Inflammatory macrophage (primary cell): ENCODE data around the gene ARHGDIB.

Source experiments
- DNase-seq, 2 donors: peaks; one replicate each; pipeline ENCODE4 v3.0.0-alpha.2; 2020 to 2022

ARHGDIB gene

GRCh38 chr12:14930299-14930698, 31.1 kb downstream of the ARHGDIB start:
- DNase-seq, result no peak

GRCh38 chr12:14928931-14929330, 32.5 kb downstream of the ARHGDIB start:
- no peak for DNase-seq

DNA sequence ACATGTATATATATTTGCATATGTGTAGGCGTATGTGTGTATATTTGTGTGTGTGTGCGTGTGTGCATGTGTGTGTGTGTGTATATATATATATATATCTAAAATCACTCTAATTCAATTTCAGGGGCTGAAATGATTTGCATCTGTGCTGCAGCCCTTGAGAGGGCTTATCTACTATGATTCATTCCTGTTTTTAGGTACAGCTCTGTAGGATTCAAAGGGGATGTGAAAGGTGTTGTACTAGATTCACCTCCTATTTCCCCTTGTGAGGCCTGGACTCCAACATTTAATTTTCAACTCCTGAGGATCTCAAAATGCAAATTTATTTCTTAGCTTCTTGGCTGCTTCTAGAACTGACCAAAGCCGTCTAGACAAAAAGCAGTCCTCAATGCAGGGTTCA, 34.1 kb downstream of the ARHGDIB start:
- no peak for DNase-seq

DNA sequence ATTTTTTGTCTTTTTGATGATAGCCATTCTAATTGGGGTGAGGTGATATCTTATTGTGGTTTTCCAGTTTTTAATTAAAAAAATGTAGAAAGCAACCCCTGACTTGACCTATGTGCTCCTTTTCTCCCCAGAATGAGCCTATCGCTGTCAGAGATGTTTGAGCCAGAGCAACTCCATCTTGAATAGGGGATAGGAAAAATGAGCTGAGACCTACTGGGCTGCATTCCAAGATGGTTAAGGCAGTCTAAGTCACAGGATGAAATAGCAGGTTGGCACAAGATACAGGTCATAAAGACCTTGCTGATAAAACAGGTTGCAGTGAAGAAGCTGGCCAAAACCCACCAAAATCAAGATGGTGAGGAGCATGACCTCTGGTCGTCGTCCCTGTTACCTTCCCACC, 36.9 kb downstream of the ARHGDIB start:
- DNase-seq, result no peak

GRCh38 chr12:14923944-14924343, 37.5 kb downstream of the ARHGDIB start:
- peak; percentile 6 to 18 for DNase-seq

GRCh38 chr12:14921218-14921617, 40.2 kb downstream of the ARHGDIB start:
- no peak for DNase-seq

GRCh38 chr12:14920475-14921126, 40.8 kb downstream of the ARHGDIB start:
- DNase-seq, result no peak

GRCh38 chr12:14919455-14919854, 41.9 kb downstream of the ARHGDIB start:
- DNase-seq, result no peak

DNA sequence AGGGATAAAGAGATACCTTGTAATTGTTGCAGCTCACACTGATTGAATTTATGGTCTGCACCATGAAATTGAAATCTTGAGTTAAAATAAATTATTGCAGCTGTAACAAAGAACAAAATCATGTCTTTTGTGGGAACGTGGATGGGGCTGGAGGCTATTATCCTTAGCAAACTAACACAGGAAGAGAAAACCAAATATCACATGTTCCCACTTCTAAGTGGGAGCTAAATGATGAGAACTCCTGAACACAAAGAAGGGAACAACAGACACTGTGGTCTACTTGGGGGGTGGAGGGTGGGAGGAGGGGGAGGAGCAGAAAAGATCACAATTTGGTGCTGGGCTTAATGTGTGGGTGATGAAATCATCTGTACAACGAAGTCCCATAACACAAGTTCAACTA, 45.7 kb downstream of the ARHGDIB start:
- no peak for DNase-seq

GRCh38 chr12:14913381-14913781, 48.0 kb downstream of the ARHGDIB start:
- DNase-seq, result no peak

DNA sequence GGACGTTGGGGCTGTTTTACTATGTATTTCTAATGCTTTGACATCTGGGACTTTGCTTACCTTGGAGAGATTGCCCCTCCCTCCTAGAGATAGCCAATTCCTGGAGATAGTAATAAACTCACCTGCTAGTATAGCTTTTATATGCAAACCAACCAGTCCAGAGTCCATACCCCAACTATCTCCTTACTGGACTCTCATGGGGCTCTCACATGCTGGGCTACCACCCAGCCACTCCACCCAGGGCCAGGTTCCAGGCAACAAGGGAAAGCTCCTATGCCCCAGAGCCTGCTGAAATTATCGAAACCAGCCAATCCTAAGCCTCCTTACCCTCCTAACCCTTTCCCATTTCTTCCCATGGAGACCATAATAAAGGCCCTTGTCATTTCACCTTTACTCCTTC, 50.3 kb downstream of the ARHGDIB start:
- no peak for DNase-seq

DNA sequence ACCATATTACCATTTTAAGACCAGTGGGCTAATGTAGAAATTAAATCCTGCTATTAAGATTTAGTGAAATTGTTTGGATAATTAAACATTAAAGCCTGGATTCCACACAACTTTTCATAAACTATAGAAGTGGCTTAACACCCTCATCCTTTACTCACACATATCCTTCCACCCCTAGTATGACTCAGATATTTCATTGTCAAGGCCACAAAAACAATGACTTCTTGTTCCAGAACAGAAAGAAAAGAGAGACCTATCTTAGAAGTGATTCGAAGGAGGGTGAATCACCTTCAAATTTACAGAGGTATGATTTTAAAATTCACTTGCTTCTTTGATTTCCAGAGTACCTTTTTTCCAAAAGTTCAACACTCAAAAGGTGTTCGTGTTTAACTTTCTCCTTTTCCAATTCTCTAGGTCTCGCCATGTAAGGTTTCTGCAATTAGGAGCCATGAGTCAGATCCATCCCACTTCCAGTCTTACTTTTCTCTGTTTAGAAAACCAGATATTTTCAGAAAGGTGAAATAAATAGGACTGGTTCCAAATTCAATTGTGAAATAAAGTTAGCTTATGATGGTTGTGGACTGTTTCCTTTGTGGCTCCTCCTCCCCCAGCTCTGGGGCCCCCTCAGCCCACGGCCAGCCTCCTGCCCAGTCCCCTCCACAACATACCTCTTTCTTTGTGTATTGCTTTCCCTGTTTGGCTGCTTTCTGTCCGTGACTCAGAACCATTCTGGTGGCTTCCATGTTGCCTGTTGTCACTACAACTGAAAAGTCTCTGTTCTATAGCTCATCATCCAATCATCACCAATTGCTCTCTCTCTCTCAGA, 51.1 kb downstream of the ARHGDIB start:
- DNase-seq, result no peak

DNA sequence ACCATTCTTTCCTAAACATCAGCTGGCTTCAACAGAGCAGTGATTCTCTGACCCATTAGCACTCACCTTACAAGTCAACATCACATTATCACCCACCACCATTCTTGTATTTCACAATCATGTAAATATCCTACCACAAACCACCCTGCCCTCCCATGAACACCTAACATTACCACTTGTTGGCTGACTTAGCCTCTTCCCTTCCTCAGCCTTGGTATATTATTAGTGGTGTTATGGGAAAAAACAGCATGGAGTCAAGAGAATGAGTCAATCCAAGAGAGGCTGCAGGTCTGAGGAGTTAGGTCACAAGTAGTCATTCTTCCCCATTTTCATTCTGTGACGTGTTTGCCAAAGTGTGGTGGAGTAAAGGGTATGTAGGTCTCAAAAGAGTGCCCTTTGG, 53.4 kb downstream of the ARHGDIB start:
- no peak for DNase-seq

DNA sequence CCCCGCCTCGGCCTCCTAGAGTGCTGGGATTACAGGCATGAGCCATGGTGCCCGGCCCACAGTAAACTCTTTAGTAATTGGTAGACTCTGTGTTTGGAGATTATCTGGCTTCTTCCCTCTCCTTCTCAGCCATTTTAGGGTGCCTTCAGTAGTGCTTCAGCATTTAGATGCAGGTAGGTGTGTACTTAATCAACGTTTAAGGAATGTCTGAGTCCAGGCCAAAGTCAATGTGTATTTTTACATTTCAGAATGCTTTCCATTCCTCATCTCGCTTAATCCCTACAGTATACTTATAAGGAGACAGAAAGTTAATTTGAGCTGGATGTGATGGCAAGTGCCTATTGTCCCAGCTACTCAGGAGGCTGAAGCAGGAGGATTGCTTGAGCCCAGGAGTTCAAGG, 55.3 kb downstream of the ARHGDIB start:
- no peak for DNase-seq

DNA sequence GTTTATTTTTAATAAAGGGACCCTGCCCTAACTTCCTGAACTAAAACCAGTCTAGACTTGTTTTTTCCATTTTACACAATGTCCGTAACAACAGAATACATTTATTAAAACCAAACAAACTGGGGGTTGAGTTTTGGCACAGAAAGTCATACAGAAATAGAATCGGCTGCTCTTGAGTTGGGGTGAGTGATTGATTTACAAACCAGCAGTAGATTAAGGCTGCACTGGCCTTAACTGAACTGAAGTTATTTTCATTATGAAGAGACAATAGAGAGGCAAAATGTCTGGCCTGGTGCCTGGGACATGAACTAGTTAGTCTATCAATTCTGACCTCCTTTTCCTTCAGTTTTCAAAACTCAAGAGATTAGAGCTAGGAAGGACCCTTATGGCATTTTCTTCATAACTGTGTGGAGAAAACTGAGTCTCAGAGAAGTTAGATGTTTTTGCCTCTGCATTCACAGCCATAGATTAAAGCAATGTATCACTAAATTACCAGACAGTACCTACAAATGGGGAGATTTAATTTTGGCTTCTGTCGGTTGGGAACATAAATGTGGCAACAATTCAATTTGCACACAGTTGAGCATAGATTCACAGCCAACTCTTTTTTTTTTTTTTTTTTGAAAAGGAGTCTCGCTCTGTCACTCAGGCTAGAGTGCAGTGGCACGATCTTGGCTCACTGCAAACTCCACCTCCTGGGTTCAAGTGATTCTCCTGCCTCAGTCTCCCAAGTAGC, 56.0 kb downstream of the ARHGDIB start:
- DNase-seq, result no peak

DNA sequence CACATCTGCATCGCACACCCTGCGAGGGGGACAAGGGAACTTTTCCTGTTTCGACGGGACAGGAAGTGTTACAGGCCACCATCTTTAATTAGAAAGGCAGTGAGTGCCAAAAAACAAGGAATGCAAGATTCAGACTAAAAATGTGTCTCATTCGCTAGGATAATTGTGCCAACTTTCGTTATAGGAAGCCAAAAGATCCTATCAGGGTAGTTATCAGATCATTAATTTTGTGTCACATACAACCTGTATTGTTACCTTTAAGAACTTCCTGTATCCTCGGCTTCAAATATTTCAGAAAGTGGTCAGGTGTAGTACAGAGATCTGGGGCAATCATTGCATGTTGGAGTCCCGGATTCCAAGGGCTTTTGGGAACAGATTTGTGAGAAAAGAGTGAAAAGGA, 56.5 kb downstream of the ARHGDIB start:
- DNase-seq, result no peak

GRCh38 chr12:14903386-14904098, 57.9 kb downstream of the ARHGDIB start:
- no peak for DNase-seq

- no peak for DNase-seq
Observed at GRCh38 chr12:14902465-14902864, 58.9 kb downstream of the ARHGDIB start.

- DNase-seq, result no peak
Observed at GRCh38 chr12:14901228-14901562, 60.2 kb downstream of the ARHGDIB start.

GRCh38 chr12:14900521-14901227, 60.7 kb downstream of the ARHGDIB start:
- DNase-seq, result no peak

DNA sequence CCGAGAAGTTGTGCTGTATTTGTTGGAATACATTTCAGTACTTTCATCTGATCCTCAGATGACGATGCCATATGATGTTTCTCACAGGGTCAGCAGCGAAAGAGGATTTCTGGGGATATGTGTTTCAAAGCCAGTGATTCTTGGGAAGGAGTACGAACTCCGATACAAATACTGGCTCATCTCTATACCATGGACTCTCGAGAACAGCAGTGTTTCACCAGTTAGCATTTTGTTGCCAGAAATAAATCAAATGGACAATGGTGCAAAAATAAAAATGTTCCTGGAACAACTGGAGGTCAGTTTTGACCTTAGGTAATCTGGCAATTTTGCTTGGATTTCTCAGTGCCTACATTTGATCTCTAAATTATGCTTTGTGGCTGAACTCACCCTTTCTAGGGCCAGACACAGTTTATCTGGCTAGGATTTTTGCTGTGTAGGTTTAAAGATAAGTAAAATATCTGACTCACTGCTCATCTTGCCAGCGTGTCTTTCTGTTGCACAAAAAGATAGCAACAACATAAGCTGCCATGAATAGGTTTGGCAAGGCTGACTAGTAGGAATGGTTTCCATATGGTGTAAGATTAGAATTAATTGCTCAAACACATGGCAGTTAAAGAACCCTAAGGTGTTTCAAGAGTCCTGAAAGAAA, 64.8 kb downstream of the ARHGDIB start:
- DNase-seq, result no peak
